Measurements from ENCODE around the gene SLC13A4.
"Not testable (repeated sequence)": the region's sequence is repeated elsewhere in the genome, so short reads cannot be mapped to it uniquely, and the experiment has no call there.

The SLC13A4 gene, protein sequence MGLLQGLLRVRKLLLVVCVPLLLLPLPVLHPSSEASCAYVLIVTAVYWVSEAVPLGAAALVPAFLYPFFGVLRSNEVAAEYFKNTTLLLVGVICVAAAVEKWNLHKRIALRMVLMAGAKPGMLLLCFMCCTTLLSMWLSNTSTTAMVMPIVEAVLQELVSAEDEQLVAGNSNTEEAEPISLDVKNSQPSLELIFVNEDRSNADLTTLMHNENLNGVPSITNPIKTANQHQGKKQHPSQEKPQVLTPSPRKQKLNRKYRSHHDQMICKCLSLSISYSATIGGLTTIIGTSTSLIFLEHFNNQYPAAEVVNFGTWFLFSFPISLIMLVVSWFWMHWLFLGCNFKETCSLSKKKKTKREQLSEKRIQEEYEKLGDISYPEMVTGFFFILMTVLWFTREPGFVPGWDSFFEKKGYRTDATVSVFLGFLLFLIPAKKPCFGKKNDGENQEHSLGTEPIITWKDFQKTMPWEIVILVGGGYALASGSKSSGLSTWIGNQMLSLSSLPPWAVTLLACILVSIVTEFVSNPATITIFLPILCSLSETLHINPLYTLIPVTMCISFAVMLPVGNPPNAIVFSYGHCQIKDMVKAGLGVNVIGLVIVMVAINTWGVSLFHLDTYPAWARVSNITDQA

DNA sequence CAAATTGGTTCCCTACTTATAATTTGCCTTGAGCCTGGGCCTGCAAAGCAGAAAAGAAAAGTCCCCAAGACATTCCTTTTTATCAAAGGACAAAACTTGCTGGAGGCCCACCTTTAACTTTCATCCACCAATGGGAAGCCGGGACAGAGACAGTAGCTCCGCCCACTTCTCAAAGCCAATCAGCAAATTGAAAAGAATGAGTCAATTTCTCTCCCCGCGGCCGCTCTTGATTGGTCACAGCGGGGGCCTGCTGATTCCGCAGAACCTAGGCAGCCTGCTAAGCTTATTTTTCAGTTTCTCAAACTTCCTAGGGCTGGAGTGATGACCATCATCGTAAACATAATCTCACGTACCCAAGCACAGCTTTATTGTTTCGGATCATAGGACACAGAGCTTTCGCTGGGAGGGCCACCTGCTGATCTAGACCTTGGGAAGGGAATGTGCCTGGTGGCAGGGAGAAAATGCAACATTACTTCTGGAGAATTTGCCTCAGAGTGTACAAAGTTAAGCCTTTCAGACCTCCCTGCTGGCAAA, at the start of gene SLC13A4:
TSS of gene SLC13A4 (minus strand) at position 51 of the 534 bp plus-strand sequence. CDS start 690 bp downstream, outside the sequence.
- ChIA-PET POLR2A (no interaction called here), CTCF (interaction anchor here (1.6 kb wide), 3 partner anchors 11 to 54 kb away, joined by 4 to 6 read pairs (median 4); no protein-coding TSS in a partner anchor)
- no peak for DNase-seq (ENCODE audit: extremely low spot score)
- TF ChIP-seq, protein P1, sequence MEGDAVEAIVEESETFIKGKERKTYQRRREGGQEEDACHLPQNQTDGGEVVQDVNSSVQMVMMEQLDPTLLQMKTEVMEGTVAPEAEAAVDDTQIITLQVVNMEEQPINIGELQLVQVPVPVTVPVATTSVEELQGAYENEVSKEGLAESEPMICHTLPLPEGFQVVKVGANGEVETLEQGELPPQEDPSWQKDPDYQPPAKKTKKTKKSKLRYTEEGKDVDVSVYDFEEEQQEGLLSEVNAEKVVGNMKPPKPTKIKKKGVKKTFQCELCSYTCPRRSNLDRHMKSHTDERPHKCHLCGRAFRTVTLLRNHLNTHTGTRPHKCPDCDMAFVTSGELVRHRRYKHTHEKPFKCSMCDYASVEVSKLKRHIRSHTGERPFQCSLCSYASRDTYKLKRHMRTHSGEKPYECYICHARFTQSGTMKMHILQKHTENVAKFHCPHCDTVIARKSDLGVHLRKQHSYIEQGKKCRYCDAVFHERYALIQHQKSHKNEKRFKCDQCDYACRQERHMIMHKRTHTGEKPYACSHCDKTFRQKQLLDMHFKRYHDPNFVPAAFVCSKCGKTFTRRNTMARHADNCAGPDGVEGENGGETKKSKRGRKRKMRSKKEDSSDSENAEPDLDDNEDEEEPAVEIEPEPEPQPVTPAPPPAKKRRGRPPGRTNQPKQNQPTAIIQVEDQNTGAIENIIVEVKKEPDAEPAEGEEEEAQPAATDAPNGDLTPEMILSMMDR (IDR thresholded peaks at IDR 0.05; ENCODE audit: control extremely low read depth, extremely low read depth, low read depth, missing control alignments), result no peak

DNA sequence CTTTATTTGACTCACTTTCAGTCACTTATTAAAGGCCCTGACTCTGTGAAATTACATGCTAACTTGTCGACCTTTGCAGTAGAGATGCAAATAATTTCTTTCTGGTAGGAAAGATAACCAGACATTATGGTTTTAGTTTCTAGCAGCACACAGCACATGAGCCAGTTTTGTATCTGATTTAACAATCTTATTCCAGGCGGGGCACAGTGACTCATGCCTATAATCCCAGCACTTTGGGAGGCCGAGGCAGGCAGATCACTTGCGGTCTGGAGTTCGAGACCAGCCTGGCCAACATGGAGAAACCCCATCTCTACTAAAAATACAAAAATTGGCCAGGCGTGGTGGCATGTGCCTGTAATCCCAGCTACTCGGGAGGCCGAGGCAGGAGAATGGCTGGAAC, 47.9 kb upstream of the SLC13A4 start:
- DNase-seq (ENCODE audit: extremely low spot score); CTCF ChIA-PET; POLR2A ChIA-PET: not testable (repeated sequence)

DNA sequence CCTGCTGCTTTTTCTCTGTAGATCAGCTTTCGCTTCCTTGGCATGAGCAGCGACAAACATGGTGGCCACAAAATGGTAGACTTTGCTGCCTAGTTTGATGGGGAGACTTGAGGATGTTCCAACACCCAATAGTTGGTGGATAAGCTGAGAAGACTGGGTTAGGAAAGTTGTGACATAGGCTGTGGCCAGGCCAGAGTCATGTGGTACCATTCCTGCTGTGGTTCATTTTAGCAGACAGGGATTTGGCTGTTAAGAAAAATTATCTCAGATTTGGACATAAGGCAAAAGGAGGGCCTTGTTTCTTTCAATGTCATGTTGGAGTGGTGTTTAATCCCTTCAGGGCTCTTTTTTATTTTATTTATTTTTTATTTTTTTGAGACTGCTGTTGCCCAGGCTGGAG, 47.2 kb upstream of the SLC13A4 start:
- DNase-seq (ENCODE audit: extremely low spot score), result no peak
- TF ChIP-seq, protein P1 (IDR thresholded peaks at IDR 0.05; ENCODE audit: control extremely low read depth, extremely low read depth, low read depth, missing control alignments), result no peak
- ChIA-PET POLR2A (no interaction called here), CTCF (no interaction called here)

DNA sequence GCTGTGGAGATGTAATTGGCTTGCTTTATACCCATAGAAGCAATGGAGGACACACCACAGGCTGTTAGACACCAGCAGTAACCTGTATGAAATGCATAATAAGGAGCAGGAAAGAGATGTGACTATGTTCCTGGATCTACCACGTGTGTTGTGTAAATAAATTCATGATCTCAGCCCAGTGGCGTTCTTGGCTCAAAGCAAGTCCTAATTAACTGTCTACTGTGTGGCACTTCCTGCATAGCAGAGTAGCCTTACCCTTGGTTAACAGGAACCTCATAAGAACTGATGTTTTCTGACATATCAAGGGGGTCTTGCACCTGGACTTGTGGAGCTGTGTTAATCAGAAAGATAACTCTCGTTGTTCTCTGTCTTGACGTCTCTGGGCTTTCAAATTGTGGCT, 46.3 kb upstream of the SLC13A4 start:
- POLR2A ChIA-PET, result no interaction called here
- TF ChIP-seq, protein P1 (IDR thresholded peaks at IDR 0.05; ENCODE audit: control extremely low read depth, extremely low read depth, low read depth, missing control alignments), result no peak

DNA sequence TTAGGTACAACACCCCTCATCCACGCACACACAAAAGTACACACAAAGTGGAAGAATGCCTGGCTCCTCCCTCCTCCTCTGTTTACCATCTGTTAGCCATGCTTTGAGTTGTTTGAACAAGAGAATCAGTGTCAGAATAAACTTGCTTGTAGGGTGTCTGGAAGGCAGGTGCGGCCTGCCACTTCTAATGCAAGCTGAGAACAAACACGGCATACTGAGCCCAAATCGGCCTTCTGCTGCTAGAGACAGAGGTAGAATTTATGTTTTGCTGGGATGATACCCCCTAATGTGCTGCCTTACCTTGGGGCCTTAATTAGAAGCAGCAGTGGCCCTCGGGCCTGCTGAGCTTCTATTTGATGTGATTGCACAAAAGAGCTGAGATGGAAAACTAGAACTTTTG, 45.5 kb upstream of the SLC13A4 start:
- TF ChIP-seq, protein P1 (IDR thresholded peaks at IDR 0.05; ENCODE audit: control extremely low read depth, extremely low read depth, low read depth, missing control alignments), result no peak
- ChIA-PET POLR2A (no interaction called here), CTCF (interaction anchor here (1.2 to 1.3 kb wide), 2 partner anchors 16 to 21 kb away, joined by 3 read pairs; no protein-coding TSS in a partner anchor)
- DNase-seq (ENCODE audit: extremely low spot score), result no peak

More for the DNA sequence above, 46.3 kb upstream of the SLC13A4 start:
- CTCF ChIA-PET, result interaction anchor here (1.2 kb wide), 1 partner anchor 22 kb away, joined by 3 read pairs; no protein-coding TSS in a partner anchor
- no peak for DNase-seq (ENCODE audit: extremely low spot score)

DNA sequence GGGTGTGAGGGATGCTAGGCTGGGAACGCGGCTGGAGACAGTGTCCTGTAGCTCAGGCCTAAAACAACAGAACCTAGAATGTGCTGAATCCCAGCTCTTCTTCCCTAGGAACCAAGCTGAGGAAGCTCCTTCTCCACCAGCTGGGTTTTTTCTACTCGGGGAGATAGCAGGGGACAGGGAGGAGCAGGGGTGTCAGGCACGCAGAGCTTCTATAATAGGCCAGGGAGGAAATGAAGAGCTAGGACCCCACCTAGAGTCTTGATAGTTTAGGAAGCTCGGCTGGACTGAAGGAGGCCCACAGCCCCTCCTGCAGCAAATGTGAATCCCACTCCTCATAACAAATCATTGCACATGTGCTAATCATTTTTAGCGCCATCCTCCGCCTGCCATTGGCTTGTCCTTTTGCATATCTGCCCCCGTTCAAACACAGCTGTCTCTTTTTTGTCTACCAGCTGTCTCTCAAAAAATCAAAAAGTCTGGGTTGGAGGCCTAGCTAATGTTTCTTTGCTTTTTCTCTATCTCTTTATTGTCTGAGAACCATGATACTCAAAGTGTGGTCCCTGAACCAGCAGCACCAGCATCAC, 44.7 kb upstream of the SLC13A4 start:
- CTCF ChIA-PET, result interaction anchor here (1.3 kb wide), 1 partner anchor 17 kb away, joined by 3 read pairs; no protein-coding TSS in a partner anchor
- DNase-seq (ENCODE audit: extremely low spot score), result no peak
- POLR2A ChIA-PET, result no interaction called here
- TF ChIP-seq, protein P1 (IDR thresholded peaks at IDR 0.05; ENCODE audit: control extremely low read depth, extremely low read depth, low read depth, missing control alignments), result no peak

Measured in GM10248 (cell line).